Measurements from ENCODE around the gene LMAN2L. TPM values are rescaled to one million over a fixed set of nuclear protein-coding genes. Genes with fewer than 3 reads are reported as not detected.

Gene LMAN2L
- total RNA-seq, 1 experiment from 2014 or later: 17.6 TPM

DNA sequence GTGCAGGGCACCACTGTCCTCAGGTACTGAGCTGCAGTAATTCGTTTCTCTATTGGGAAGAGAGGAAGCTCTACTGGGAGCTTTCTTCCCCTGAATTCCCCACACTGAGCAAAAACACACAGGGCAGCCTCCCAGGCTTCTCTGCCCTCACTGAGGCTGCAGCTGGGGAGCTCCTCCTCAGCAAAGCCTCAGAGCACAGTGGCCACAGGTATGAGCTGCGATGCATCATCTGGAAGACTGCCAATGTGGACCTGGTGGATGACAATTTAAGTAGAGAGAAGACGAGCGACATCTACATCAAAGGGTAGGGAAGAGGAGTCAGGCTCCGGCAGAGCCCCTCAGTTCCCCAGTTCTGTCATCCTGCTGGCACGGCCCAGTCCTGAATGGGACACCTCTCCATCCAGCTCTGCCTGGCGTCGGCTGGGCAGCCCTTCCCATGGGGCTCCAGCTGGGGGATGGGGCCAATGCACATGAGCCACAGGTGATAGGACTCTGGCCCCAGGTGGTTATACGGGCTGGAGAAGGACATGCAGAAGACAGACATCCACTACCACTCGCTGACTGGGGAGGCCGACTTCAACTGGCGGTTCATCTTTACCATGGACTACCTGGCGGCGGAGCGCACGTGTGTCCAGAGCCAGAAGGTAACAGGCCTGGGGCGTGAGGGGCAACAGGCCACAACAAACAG, 37.6 kb downstream of the LMAN2L start:
- TF ChIP-seq CTCF (conservative IDR thresholded peaks at IDR 0.05): no peak
- H3K27ac Mint-ChIP-seq: peak overlapping the region in 1 of 3 experiments; percentile 53; a peak in 1 of 7 replicates
- H3K14ac ChIP-seq (ENCODE audit: insufficient read depth, low read length): no peak overlapping the region

More for the DNA sequence above, 37.6 kb downstream of the LMAN2L start:
- H3K4me1 ChIP-seq (ENCODE audit: insufficient read depth, low read length): no peaks in the 10 kb centered on the region
- H2BK15ac ChIP-seq (ENCODE audit: low read depth, low read length): no peak overlapping the region
- H3K9ac ChIP-seq (ENCODE audit: extremely low read depth, insufficient read length, low read length): no peak overlapping the region
- no peak overlapping the region for H3K56ac ChIP-seq (ENCODE audit: insufficient read length, low read depth, low read length)
- no peaks in the 10 kb centered on the region for H3K23me2 ChIP-seq (ENCODE audit: insufficient read length, low read depth, low read length, poor library complexity, severe bottlenecking)
- no peak overlapping the region for H2BK12ac ChIP-seq (ENCODE audit: insufficient read length, low read depth, low read length)
- no CpG with 5 or more reads among the region's 17 CpGs for WGBS (ENCODE audit: extremely low coverage, insufficient read length, low lambda C conversion rate)
- H3K4me2 ChIP-seq (ENCODE audit: insufficient read depth, insufficient read length, low read length): no peak overlapping the region
- H2BK5ac ChIP-seq (ENCODE audit: insufficient read length, low read length): no peak overlapping the region
- H2BK120ac ChIP-seq (ENCODE audit: low read depth, low read length, poor library complexity, severe bottlenecking): no peak overlapping the region
- no peak overlapping the region for H4K8ac ChIP-seq (replicated peaks; ENCODE audit: insufficient read length, low read depth, low read length)
- peaks cover 11 to 44% (median 27%) of the 10 kb centered on the region in 3 experiments; a peak in 6 of 7 replicates for H3K36me3 Mint-ChIP-seq (ENCODE audit: insufficient read depth in 1 of 3, low read depth in 3 of 3)
- H3T11ph ChIP-seq (ENCODE audit: low read length): no peak overlapping the region
- H3K9me3 Mint-ChIP-seq: no peaks in the 10 kb centered on the region
- H3K4ac ChIP-seq (ENCODE audit: low read depth, low read length): no peak overlapping the region
- H4K5ac ChIP-seq (ENCODE audit: insufficient read length, low read depth, low read length): no peak overlapping the region
- H3K18ac ChIP-seq (ENCODE audit: insufficient read length, low read depth, low read length): no peak overlapping the region
- H2BK20ac ChIP-seq (ENCODE audit: low read depth, low read length, poor library complexity, severe bottlenecking): no peak overlapping the region
- H4K20me1 ChIP-seq (ENCODE audit: control insufficient read depth, insufficient read depth, insufficient read length): no peaks in the 10 kb centered on the region
- H2AFZ ChIP-seq (ENCODE audit: low read length): no peak overlapping the region
- H3K79me1 ChIP-seq (ENCODE audit: insufficient read depth, low read depth, low read length, poor library complexity, severe bottlenecking): no peaks in the 10 kb centered on the region
- DNase-seq: no peak
- no peak overlapping the region for H3K27ac ChIP-seq (ENCODE audit: insufficient read length, low read depth, low read length)
- no peaks in the 10 kb centered on the region for H3K9me3 ChIP-seq (ENCODE audit: control insufficient read depth, low read depth, low read length)
- no peak overlapping the region; a peak in 1 of 5 replicates for H3K4me3 Mint-ChIP-seq
- no peak overlapping the region for H4K91ac ChIP-seq (ENCODE audit: insufficient read length, low read depth, low read length)
- H3K27me3 Mint-ChIP-seq (ENCODE audit: low read depth): no peaks in the 10 kb centered on the region
- H3K23ac ChIP-seq (ENCODE audit: insufficient read length, low read depth, low read length): no peak overlapping the region
- no peaks in the 10 kb centered on the region for H3K4me1 Mint-ChIP-seq
- no peaks in the 10 kb centered on the region for H3K27me3 ChIP-seq (ENCODE audit: insufficient read depth, low read length)
- no peaks in the 10 kb centered on the region for H3K79me2 ChIP-seq (ENCODE audit: insufficient read depth, low read length)
- H2AK5ac ChIP-seq (ENCODE audit: insufficient read length, low read length): no peak overlapping the region

Measured in H9 (cell line).